ENCODE results near the gene CSNK2A3.

- TF ChIP-seq CTCF (conservative IDR thresholded peaks at IDR 0.05; ENCODE audit: low read length) (no peak), EZH2phosphoT487 (IDR thresholded peaks at IDR 0.05; ENCODE audit: borderline replicate concordance) (no peak)
Measured at GRCh38 chr11:11324090-11324489, 29.0 kb downstream of the CSNK2A3 start.

Data from Loucy (cell line).